SK-N-SH (cell line): ENCODE measurements around the gene NRM.

ENCODE experiments used
- CTCF ChIP-seq: fragments of 200-600 bp; sonication (generic); IDR thresholded peaks from 2 replicates; pipeline ENCODE4 v1.6.1; 2017; ENCODE audit warnings: antibody characterized with exemption, mild to moderate bottlenecking, moderate library complexity
- EP300 ChIP-seq, 2 experiments: IDR thresholded peaks; 2 replicates each; pipeline versions ENCODE4 v1.4.0 to v1.6.1; 2012; ENCODE audit warnings: borderline replicate concordance in 1 of 2, low read depth in 1 of 2, low read length in 1 of 2
- EZH2phosphoT487 ChIP-seq: fragments of 200-600 bp; sonication (generic); IDR thresholded peaks from 2 replicates; pipeline ENCODE4 v1.6.1; 2017; ENCODE audit warnings: low read depth, mixed run types, mild to moderate bottlenecking, antibody characterized with exemption, moderate library complexity, borderline replicate concordance
- GABPA ChIP-seq: IDR thresholded peaks from 2 replicates; pipeline ENCODE4 v1.4.0; 2012; ENCODE audit warnings: low read depth, mild to moderate bottlenecking
- MEF2A ChIP-seq: IDR thresholded peaks from 2 replicates; pipeline ENCODE4 v1.4.0; 2012; ENCODE audit warnings: low read depth, borderline replicate concordance
- MXI1 ChIP-seq: IDR thresholded peaks from 2 replicates; pipeline ENCODE4 v1.6.1; 2012; ENCODE audit warnings: mild to moderate bottlenecking, low read depth, low read length, improper control_type of control experiment
- NRF1 ChIP-seq: IDR thresholded peaks from 2 replicates; pipeline ENCODE4 v1.6.1; 2012; ENCODE audit warnings: low read depth, mild to moderate bottlenecking, low read length
- POLR2AphosphoS5 ChIP-seq: IDR thresholded peaks from 2 replicates; pipeline ENCODE4 v1.6.1; 2012; ENCODE audit warnings: low read depth, low read length
- RXRA ChIP-seq: IDR thresholded peaks from 2 replicates; pipeline ENCODE4 v1.4.0; 2012; ENCODE audit warnings: low read depth, mild to moderate bottlenecking, borderline replicate concordance
- SIN3A ChIP-seq: IDR thresholded peaks from 2 replicates; pipeline ENCODE4 v1.6.1; 2012; ENCODE audit warnings: low read depth, mild to moderate bottlenecking, low read length, moderate library complexity, borderline replicate concordance
- YY1 ChIP-seq: IDR thresholded peaks from 2 replicates; pipeline ENCODE4 v1.4.0; 2012; ENCODE audit warnings: low read depth, mild to moderate bottlenecking

GRCh38 chr6:30647242-30648116 lies 43.3 kb downstream of the NRM start:
- TF ChIP-seq CTCF = no peak
- TF ChIP-seq POLR2AphosphoS5 = no peak
- peak; percentile 66 for TF ChIP-seq MXI1
- no peak for TF ChIP-seq MEF2A
- TF ChIP-seq EP300 (IDR thresholded peaks at IDR 0.05; ENCODE audit: borderline replicate concordance in 1 of 2, low read depth in 1 of 2, low read length in 1 of 2) = no peak
- TF ChIP-seq SIN3A = peak; percentile 69; the same call in 1 of the 2 replicates
- TF ChIP-seq NRF1 = peak; percentile 77
- TF ChIP-seq GABPA = no peak
- TF ChIP-seq YY1 = no peak; the same call in 1 of the 2 replicates
- no peak for TF ChIP-seq EZH2phosphoT487
- no peak for TF ChIP-seq RXRA
